Measurements from ENCODE around the gene IMMP2L.

DNA sequence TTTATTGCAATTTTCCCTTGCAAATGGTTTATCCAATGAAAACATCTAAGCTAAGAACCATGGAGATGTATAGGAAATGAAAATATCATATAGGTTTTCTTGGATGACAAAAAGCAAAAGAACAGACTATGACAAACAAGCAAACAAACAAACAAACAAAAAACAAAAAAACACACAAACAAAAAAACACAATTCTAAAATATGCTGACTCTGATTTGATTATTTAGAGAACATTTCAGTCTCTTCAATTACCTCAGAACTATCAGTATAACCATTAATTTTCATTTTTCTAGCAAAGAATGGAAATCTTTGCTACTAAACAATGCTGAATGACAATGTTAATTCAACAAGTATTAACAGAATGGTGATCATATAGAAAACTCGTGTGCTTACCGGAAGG, 840.9 kb downstream of the IMMP2L start:
- TF ChIP-seq, protein P1, sequence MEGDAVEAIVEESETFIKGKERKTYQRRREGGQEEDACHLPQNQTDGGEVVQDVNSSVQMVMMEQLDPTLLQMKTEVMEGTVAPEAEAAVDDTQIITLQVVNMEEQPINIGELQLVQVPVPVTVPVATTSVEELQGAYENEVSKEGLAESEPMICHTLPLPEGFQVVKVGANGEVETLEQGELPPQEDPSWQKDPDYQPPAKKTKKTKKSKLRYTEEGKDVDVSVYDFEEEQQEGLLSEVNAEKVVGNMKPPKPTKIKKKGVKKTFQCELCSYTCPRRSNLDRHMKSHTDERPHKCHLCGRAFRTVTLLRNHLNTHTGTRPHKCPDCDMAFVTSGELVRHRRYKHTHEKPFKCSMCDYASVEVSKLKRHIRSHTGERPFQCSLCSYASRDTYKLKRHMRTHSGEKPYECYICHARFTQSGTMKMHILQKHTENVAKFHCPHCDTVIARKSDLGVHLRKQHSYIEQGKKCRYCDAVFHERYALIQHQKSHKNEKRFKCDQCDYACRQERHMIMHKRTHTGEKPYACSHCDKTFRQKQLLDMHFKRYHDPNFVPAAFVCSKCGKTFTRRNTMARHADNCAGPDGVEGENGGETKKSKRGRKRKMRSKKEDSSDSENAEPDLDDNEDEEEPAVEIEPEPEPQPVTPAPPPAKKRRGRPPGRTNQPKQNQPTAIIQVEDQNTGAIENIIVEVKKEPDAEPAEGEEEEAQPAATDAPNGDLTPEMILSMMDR (IDR thresholded peaks at IDR 0.05; ENCODE audit: low read depth, low read length, missing input control), result no peak
- TF ChIP-seq GABPA (IDR thresholded peaks at IDR 0.05 in 1 of 2, conservative IDR thresholded peaks at IDR 0.05 in 1 of 2) (no peak), RAD21 (IDR thresholded peaks at IDR 0.05) (no peak), TAF1 (conservative IDR thresholded peaks at IDR 0.05) (no peak), SP1 (IDR thresholded peaks at IDR 0.05) (no peak)

Data from liver (tissue), 3 donors.